GM23248 (cell line): ENCODE measurements around the gene WBP2. TPM values are rescaled to one million over a fixed set of nuclear protein-coding genes. Genes with fewer than 3 reads are reported as not detected.
"Not testable (repeated sequence)": the region's sequence is repeated elsewhere in the genome, so short reads cannot be mapped to it uniquely, and the experiment has no call there.

Source experiments
- DNase-seq: peaks from one replicate; pipeline ENCODE4 v3.0.0-alpha.2; 2015
- H2AFZ ChIP-seq: fragments of 200-600 bp; sonication (generic); 2 replicates; pipeline ENCODE4 v1.6.1; 2016; ENCODE audit warnings: antibody characterized with exemption
- H3F3A ChIP-seq: fragments of 200-600 bp; sonication (generic); 2 replicates; pipeline ENCODE4 v1.6.1; 2016; ENCODE audit warnings: mild to moderate bottlenecking, antibody characterized with exemption, mixed run types; ENCODE audit not compliant: insufficient read depth
- H3K27ac ChIP-seq: fragments of 200-600 bp; sonication (generic); 2 replicates; pipeline ENCODE4 v1.5.1; 2016; ENCODE audit warnings: mild to moderate bottlenecking
- H3K27me3 ChIP-seq: fragments of 200-600 bp; sonication (generic); replicated peaks from 2 replicates; pipeline ENCODE4 v1.6.1; 2016; ENCODE audit warnings: mild to moderate bottlenecking; ENCODE audit not compliant: insufficient read depth
- H3K36me3 ChIP-seq: fragments of 200-600 bp; sonication (generic); 2 replicates; pipeline ENCODE4 v1.6.1; 2016; ENCODE audit warnings: low read depth, mild to moderate bottlenecking
- H3K4me1 ChIP-seq: fragments of 200-600 bp; sonication (generic); 2 replicates; pipeline ENCODE4 v1.6.1; 2016; ENCODE audit warnings: mild to moderate bottlenecking; ENCODE audit not compliant: insufficient read depth
- H3K4me2 ChIP-seq: fragments of 200-600 bp; sonication (generic); one replicate; pipeline ENCODE4 v1.6.1; 2016; ENCODE audit warnings: mild to moderate bottlenecking; ENCODE audit not compliant: unreplicated experiment
- H3K4me3 ChIP-seq: fragments of 200-600 bp; sonication (generic); 2 replicates; pipeline ENCODE4 v1.5.1; 2016; ENCODE audit warnings: mild to moderate bottlenecking
- H3K79me2 ChIP-seq: fragments of 200-600 bp; sonication (generic); 2 replicates; pipeline ENCODE4 v1.6.1; 2016; ENCODE audit warnings: mild to moderate bottlenecking; ENCODE audit not compliant: insufficient read depth
- H3K9ac ChIP-seq: fragments of 200-600 bp; sonication (generic); 2 replicates; pipeline ENCODE4 v1.6.1; 2016; ENCODE audit warnings: mild to moderate bottlenecking
- H3K9me2 ChIP-seq: fragments of 200-600 bp; sonication (generic); 2 replicates; pipeline ENCODE4 v1.6.1; 2016; ENCODE audit warnings: mixed run types, mild to moderate bottlenecking, moderate library complexity; ENCODE audit not compliant: insufficient read depth
- H3K9me3 ChIP-seq: fragments of 200-600 bp; sonication (generic); one replicate; pipeline ENCODE4 v1.6.1; 2017; ENCODE audit warnings: low read depth
- H4K20me1 ChIP-seq: fragments of 200-600 bp; sonication (generic); 2 replicates; pipeline ENCODE4 v1.6.0; 2016; ENCODE audit not compliant: insufficient read depth
- EZH2 ChIP-seq: fragments of 200-600 bp; sonication (generic); IDR thresholded peaks from 2 replicates; pipeline ENCODE4 v1.6.1; 2018; ENCODE audit warnings: antibody characterized with exemption, mild to moderate bottlenecking; ENCODE audit not compliant: insufficient read depth, poor library complexity, severe bottlenecking
- EZH2phosphoT487 ChIP-seq: fragments of 200-600 bp; sonication (generic); IDR thresholded peaks from 2 replicates; pipeline ENCODE4 v1.6.1; 2018; ENCODE audit warnings: antibody characterized with exemption, moderate library complexity, mild to moderate bottlenecking, low read depth; ENCODE audit not compliant: insufficient read depth
- WGBS, 2 experiments: methylation state at CpG; one replicate each; pipeline ENCODE4 v1.1.6; 2015 to 2017; ENCODE audit warnings: low lambda C conversion rate in 2 of 2, low coverage in 1 of 2; ENCODE audit errors: missing lambda C conversion rate in 2 of 2; 5-methylcytosine and 5-hydroxymethylcytosine counted together
- in situ Hi-C: fragments of 300-500 bp; cut with MboI; formaldehyde crosslinking; loops from 2 replicates; pipeline ENCODE4 v1.15.0; 2020
- polyA plus RNA-seq: library from polyadenylated mRNA; unstranded; fragments of >200 nt; fragmentation: Nextera tagmentation; extraction: Ambion mirVana; gene quantifications from 2 replicates; pipeline ENCODE4 v1.2.1, GENCODE V29; 2016
- total RNA-seq: library from RNA; depleted of rRNA; stranded (reverse); fragments of >200 nt; shearing (Covaris generic); gene quantifications from 2 replicates; pipeline ENCODE4 v1.2.3, GENCODE V29; 2014

Gene WBP2
- total and polyA plus RNA-seq, 2 experiments from 2014 or later, result 17.4 to 59.4 TPM

DNA sequence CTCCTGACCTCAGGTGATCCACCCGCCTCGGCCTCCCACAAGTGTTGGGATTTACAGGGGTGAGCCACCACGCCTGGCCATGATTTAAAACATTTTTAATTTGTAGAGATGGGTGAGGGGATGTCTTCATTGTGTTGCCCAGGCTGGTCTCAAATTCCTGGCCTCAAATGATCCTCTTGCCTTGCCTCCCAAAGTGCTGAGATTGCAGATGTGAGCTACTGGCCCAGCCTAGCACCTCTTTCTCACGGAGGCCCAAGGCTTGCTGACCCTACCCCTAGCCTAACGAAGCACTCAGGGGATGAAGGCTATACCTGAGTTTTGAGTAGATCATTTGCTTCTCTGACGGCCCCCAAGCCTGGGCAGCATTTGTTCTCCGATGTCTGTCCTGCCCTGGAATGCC is 44.0 kb downstream of the WBP2 start:
- WGBS, 2 experiments, result 92 to 94% methylated on average over 7 of the region's 7 CpGs
- in situ Hi-C loops, result no loop called here
- H3K4me2 ChIP-seq, result no peak overlapping the region

DNA sequence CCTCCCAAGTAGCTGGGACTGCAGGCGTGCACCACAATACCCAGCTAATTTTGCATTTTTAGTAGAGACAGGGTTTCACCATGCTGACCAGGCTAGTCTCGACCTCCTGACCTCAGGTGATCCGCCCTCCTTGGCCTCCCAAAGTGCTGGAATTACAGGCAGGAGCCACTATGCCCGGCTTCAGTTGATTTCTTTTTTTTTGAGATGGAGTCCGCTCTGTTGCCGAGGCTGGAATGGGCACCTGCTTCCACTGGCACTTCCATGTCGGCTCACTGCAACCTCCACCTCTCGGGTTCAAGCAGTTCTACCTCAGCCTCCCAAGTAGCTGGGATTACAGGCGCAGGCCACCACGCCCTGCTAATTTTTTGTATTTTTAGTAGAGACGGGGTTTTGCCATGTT is 44.4 kb downstream of the WBP2 start:
- in situ Hi-C loops, DNase-seq, H3K27ac ChIP-seq, H3K4me3 ChIP-seq, H3K9me3 ChIP-seq, H2AFZ ChIP-seq, H4K20me1 ChIP-seq, H3K27me3 ChIP-seq, H3K4me2 ChIP-seq, H3K9ac ChIP-seq, H3K9me2 ChIP-seq: not testable (repeated sequence)
- Histone ChIP-seq H3K79me2 (peaks cover 22% of the 10 kb centered on the region; the same call in 1 of the 2 replicates), H3F3A (peaks cover 24% of the 10 kb centered on the region), H3K4me1 (peaks cover 26% of the 10 kb centered on the region), H3K36me3 (peaks cover 10% of the 10 kb centered on the region; the same call in 1 of the 2 replicates)
- WGBS, 2 experiments, result 93 to 94% methylated on average over 11 of the region's 11 CpGs

More for the DNA sequence above, 44.0 kb downstream of the WBP2 start:
- H3K79me2 ChIP-seq, result peaks cover 22% of the 10 kb centered on the region; the same call in 1 of the 2 replicates
- peaks cover 10% of the 10 kb centered on the region; the same call in 1 of the 2 replicates for H3K36me3 ChIP-seq
- no peaks in the 10 kb centered on the region for H3K9me2 ChIP-seq
- TF ChIP-seq EZH2 (no peak), EZH2phosphoT487 (no peak)
- no peaks in the 10 kb centered on the region for H3K27me3 ChIP-seq
- H3K9ac ChIP-seq, result no peak overlapping the region
- H4K20me1 ChIP-seq, result no peaks in the 10 kb centered on the region
- DNase-seq, result no peak
- no peak overlapping the region for H2AFZ ChIP-seq
- no peaks in the 10 kb centered on the region for H3K9me3 ChIP-seq
- H3K4me3 ChIP-seq, result no peak overlapping the region
- H3F3A ChIP-seq, result peaks cover 24% of the 10 kb centered on the region
- H3K4me1 ChIP-seq, result peaks cover 26% of the 10 kb centered on the region
- no peak overlapping the region for H3K27ac ChIP-seq

DNA sequence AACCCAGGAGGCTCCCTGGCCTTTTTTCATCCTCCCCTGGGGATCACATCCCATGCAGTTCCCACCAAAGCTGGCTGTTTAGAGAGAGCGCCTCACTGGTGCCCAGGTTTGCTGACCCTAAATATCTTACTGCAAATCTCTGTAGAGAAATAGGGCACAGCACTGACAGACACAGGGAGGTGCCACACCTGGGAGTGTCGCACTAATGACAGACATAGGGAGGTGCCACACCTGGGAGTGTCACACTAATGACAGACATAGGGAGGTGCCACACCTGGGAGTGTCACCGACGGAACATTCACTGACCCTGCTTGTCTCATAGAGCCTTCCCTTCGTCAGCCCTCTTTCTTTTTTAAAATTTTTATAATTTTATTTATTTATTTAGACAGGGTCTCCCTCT is 44.9 kb downstream of the WBP2 start:
- TF ChIP-seq EZH2phosphoT487 (no peak), EZH2 (no peak)
- H3K9ac ChIP-seq, result no peak overlapping the region
- no peaks in the 10 kb centered on the region for H4K20me1 ChIP-seq
- no peaks in the 10 kb centered on the region for H3K27me3 ChIP-seq
- no peak overlapping the region for H2AFZ ChIP-seq
- peaks cover 24% of the 10 kb centered on the region for H3F3A ChIP-seq
- H3K4me1 ChIP-seq, result peaks cover 25% of the 10 kb centered on the region
- no peak overlapping the region for H3K4me2 ChIP-seq
- no peaks in the 10 kb centered on the region for H3K9me3 ChIP-seq
- WGBS, 2 experiments, result 92 to 94% methylated on average over 5 of the region's 5 CpGs
- no peaks in the 10 kb centered on the region for H3K9me2 ChIP-seq
- H3K36me3 ChIP-seq, result peaks cover 10% of the 10 kb centered on the region; the same call in 1 of the 2 replicates
- peaks cover 22% of the 10 kb centered on the region; the same call in 1 of the 2 replicates for H3K79me2 ChIP-seq
- no peak overlapping the region for H3K27ac ChIP-seq
- H3K4me3 ChIP-seq, result no peak overlapping the region
- no peak for DNase-seq
- in situ Hi-C loops, result no loop called here

DNA sequence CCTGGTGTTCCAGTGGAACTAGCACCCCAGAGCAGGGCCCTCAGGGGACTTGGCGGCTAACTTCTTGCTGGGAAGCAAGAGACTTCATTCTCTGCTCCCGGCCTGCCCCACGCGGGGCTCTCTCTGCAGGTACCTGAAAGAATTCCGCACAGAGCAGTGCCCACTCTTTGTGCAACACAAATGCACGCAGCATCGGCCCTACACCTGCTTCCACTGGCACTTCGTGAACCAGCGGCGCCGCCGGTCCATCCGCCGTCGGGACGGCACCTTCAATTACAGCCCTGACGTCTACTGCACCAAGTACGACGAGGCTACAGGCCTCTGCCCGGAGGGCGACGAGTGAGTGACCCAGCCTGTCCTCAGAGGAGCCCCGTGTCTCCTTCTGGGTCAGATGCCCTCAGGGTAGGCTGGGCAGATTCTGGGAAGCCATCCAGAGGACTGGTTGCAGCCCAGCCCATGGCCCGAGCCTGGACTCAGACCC is 45.5 kb downstream of the WBP2 start:
- Histone ChIP-seq H3K9ac (peak overlapping the region; percentile 43), H3K79me2 (peaks cover 22% of the 10 kb centered on the region), H3K4me3 (0 out of 2 replicates have a peak overlapping the region, but pooled peaks have one; percentile 3), H3K27me3 (no peaks in the 10 kb centered on the region), H3K36me3 (peaks cover 10% of the 10 kb centered on the region; the same call in 1 of the 2 replicates), H3K27ac (peak overlapping the region; percentile 67), H3K4me2 (peak overlapping the region; percentile 74), H3F3A (peaks cover 24% of the 10 kb centered on the region), H3K9me3 (no peaks in the 10 kb centered on the region), H3K9me2 (no peaks in the 10 kb centered on the region), H2AFZ (no peak overlapping the region), H4K20me1 (no peaks in the 10 kb centered on the region), H3K4me1 (peaks cover 20% of the 10 kb centered on the region)
- TF ChIP-seq EZH2phosphoT487 (no peak), EZH2 (no peak)
- no peak for DNase-seq
- in situ Hi-C loops, result no loop called here
- WGBS, 2 experiments, result 86 to 89% methylated on average over 24 of the region's 24 CpGs
